OCI-LY1 (cell line): Measurements from ENCODE around the gene HERC5.

Experiments used
- H2AFZ ChIP-seq: fragments of 200-600 bp; sonication (generic), shearing (Covaris generic); 2 replicates; pipeline ENCODE4 v1.6.0; 2014; ENCODE audit warnings: antibody characterized with exemption, mild to moderate bottlenecking, low read length
- H3F3A ChIP-seq: fragments of 200-600 bp; sonication (generic), shearing (Covaris generic); 2 replicates; pipeline ENCODE4 v1.6.0; 2014; ENCODE audit warnings: mild to moderate bottlenecking, antibody characterized with exemption, low read length, moderate library complexity; ENCODE audit not compliant: insufficient read depth
- H3K27ac ChIP-seq: fragments of 200-600 bp; sonication (generic); 2 replicates; pipeline ENCODE4 v1.5.1; 2014; ENCODE audit warnings: low read length, mixed run types, mild to moderate bottlenecking, low read depth; ENCODE audit not compliant: poor library complexity, severe bottlenecking
- H3K27me3 ChIP-seq: fragments of 200-600 bp; sonication (generic); 2 replicates; pipeline ENCODE4 v1.6.0; 2014; ENCODE audit warnings: antibody characterized with exemption, mild to moderate bottlenecking, low read length, moderate library complexity; ENCODE audit not compliant: insufficient read depth
- H3K36me3 ChIP-seq: fragments of 200-600 bp; sonication (generic); 2 replicates; pipeline ENCODE4 v1.6.1; 2014; ENCODE audit warnings: mild to moderate bottlenecking, antibody characterized with exemption, low read length, moderate library complexity, mixed read lengths; ENCODE audit not compliant: insufficient read depth
- H3K4me1 ChIP-seq: fragments of 200-600 bp; sonication (generic); 2 replicates; pipeline ENCODE4 v1.5.1; 2014; ENCODE audit warnings: mild to moderate bottlenecking, low read length, moderate library complexity; ENCODE audit not compliant: insufficient read depth, severe bottlenecking
- H3K4me2 ChIP-seq: fragments of 200-600 bp; sonication (generic), shearing (Covaris generic); 2 replicates; pipeline ENCODE4 v1.6.1; 2014; ENCODE audit warnings: low read length
- H3K4me3 ChIP-seq: fragments of 200-600 bp; sonication (generic); 2 replicates; pipeline ENCODE4 v1.5.1; 2014; ENCODE audit warnings: low read length, low read depth, mild to moderate bottlenecking, mixed read lengths; ENCODE audit not compliant: poor library complexity, severe bottlenecking
- H3K79me2 ChIP-seq: fragments of 200-600 bp; shearing (Covaris generic); 2 replicates; pipeline ENCODE4 v1.6.1; 2016; ENCODE audit warnings: mixed run types, low read length, mixed read lengths; ENCODE audit not compliant: insufficient read depth
- H3K9ac ChIP-seq: fragments of 200-600 bp; sonication (generic), shearing (Covaris generic); 2 replicates; pipeline ENCODE4 v1.6.1; 2014; ENCODE audit warnings: mild to moderate bottlenecking, low read length, mixed read lengths
- H3K9me2 ChIP-seq: fragments of 200-600 bp; sonication (generic), shearing (Covaris generic); 2 replicates; pipeline ENCODE4 v1.6.1; 2014; ENCODE audit warnings: low read depth, mild to moderate bottlenecking, low read length, mixed read lengths
- H3K9me3 ChIP-seq: fragments of 200-600 bp; shearing (Covaris generic); 2 replicates; pipeline ENCODE4 v1.6.1; 2014; ENCODE audit warnings: low read length, mixed read lengths
- H4K20me1 ChIP-seq: fragments of 200-600 bp; sonication (generic), shearing (Covaris generic); 2 replicates; pipeline ENCODE4 v1.6.0; 2016; ENCODE audit warnings: mild to moderate bottlenecking, low read length; ENCODE audit not compliant: insufficient read depth
- CTCF ChIP-seq: fragments of 200-600 bp; sonication (generic), shearing (Covaris generic); IDR thresholded peaks from 2 replicates; pipeline ENCODE4 v1.5.1; 2017; ENCODE audit warnings: mild to moderate bottlenecking, antibody characterized with exemption, low read length, moderate library complexity, mixed read lengths
- EZH2 ChIP-seq: fragments of 200-600 bp; sonication (generic), shearing (Covaris generic); IDR thresholded peaks from 2 replicates; pipeline ENCODE4 v1.8.0; 2017; ENCODE audit warnings: borderline replicate concordance, mixed run types, mild to moderate bottlenecking, antibody characterized with exemption, low read length, moderate library complexity, mixed read lengths

Gene HERC5

GRCh38 chr4:88411491-88412096, 45.3 kb upstream of the HERC5 start:
- Histone ChIP-seq H2AFZ (no peak overlapping the region), H3K36me3 (no peaks in the 10 kb centered on the region), H3K27ac (no peak overlapping the region), H3K9ac (no peak overlapping the region), H3K4me2 (no peak overlapping the region), H3K4me3 (no peak overlapping the region), H3F3A (no peaks in the 10 kb centered on the region), H3K27me3 (no peaks in the 10 kb centered on the region), H4K20me1 (no peaks in the 10 kb centered on the region), H3K9me3 (no peaks in the 10 kb centered on the region), H3K4me1 (no peaks in the 10 kb centered on the region), H3K79me2 (no peaks in the 10 kb centered on the region), H3K9me2 (no peaks in the 10 kb centered on the region)
- TF ChIP-seq EZH2 (no peak), CTCF (no peak)

DNA sequence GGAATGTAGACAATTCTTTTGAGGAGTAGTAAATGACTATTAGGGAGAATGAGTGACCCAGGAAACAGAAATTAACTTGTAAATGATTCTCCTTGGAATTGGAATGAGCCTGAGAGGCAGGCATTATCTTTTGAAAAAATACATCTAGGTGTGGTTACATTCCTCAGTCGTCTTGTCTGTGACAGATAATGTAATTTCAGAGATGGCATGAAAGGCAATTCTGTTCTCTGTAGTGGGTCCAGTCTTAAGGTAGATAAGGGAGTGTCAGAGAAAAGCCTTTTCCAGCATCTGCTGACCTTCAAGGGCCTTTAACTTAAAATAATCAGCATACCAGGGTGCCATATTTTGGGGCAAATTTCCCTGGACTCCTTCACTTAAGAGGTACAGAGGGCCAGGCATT, 43.1 kb upstream of the HERC5 start:
- no peaks in the 10 kb centered on the region for H3K4me1 ChIP-seq
- H3K9ac ChIP-seq = no peak overlapping the region
- no peak overlapping the region for H2AFZ ChIP-seq
- H3K4me2 ChIP-seq = no peak overlapping the region
- H3K9me2 ChIP-seq = no peaks in the 10 kb centered on the region
- H3K79me2 ChIP-seq = no peaks in the 10 kb centered on the region
- H3K27ac ChIP-seq = no peak overlapping the region
- TF ChIP-seq CTCF (no peak), EZH2 (no peak)
- H3K36me3 ChIP-seq = no peaks in the 10 kb centered on the region
- H3F3A ChIP-seq = no peaks in the 10 kb centered on the region
- H3K4me3 ChIP-seq = no peak overlapping the region
- H3K9me3 ChIP-seq = no peaks in the 10 kb centered on the region
- no peaks in the 10 kb centered on the region for H4K20me1 ChIP-seq
- H3K27me3 ChIP-seq = no peaks in the 10 kb centered on the region

DNA sequence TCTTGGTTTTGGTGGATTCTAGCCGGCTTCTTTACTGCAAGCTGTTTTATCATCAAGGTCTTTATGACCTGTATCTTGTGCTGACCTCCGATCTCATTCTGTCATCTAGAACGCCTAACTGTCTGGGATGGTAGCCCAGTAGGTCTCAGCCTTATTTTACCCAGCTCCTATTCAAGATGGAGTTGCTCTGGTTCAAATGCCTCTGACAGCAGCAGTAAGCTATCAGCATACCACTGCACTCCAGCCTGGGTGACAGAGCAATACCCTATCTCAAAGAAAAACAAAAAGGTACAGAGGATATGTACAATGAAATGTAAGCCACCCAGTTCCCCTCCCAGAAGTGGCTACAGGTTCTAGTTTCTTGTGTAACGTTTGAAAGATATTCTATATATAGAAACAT, 42.2 kb upstream of the HERC5 start:
- H3F3A ChIP-seq = no peaks in the 10 kb centered on the region
- H3K4me3 ChIP-seq = no peak overlapping the region
- no peaks in the 10 kb centered on the region for H3K9me3 ChIP-seq
- no peak overlapping the region for H2AFZ ChIP-seq
- no peaks in the 10 kb centered on the region for H4K20me1 ChIP-seq
- no peaks in the 10 kb centered on the region for H3K27me3 ChIP-seq
- no peak for TF ChIP-seq EZH2
- TF ChIP-seq CTCF = no peak
- H3K36me3 ChIP-seq = no peaks in the 10 kb centered on the region
- no peaks in the 10 kb centered on the region for H3K79me2 ChIP-seq
- H3K9me2 ChIP-seq = no peaks in the 10 kb centered on the region
- H3K4me2 ChIP-seq = no peak overlapping the region
- H3K4me1 ChIP-seq = no peaks in the 10 kb centered on the region
- H3K9ac ChIP-seq = no peak overlapping the region
- no peak overlapping the region for H3K27ac ChIP-seq
